GM19239 (cell line): Measurements from ENCODE around the gene LGALS9.

Source experiments
- DNase-seq: peaks from one replicate; pipeline ENCODE4 v3.0.0; 2011; ENCODE audit warnings: low spot score; ENCODE audit not compliant: insufficient read length
- FAIRE-seq: peaks from 2 replicates; lab custom pipeline; 2011; peaks lifted over from hg19 to GRCh38; lab: Jason Lieb, UNC

Gene LGALS9

DNA sequence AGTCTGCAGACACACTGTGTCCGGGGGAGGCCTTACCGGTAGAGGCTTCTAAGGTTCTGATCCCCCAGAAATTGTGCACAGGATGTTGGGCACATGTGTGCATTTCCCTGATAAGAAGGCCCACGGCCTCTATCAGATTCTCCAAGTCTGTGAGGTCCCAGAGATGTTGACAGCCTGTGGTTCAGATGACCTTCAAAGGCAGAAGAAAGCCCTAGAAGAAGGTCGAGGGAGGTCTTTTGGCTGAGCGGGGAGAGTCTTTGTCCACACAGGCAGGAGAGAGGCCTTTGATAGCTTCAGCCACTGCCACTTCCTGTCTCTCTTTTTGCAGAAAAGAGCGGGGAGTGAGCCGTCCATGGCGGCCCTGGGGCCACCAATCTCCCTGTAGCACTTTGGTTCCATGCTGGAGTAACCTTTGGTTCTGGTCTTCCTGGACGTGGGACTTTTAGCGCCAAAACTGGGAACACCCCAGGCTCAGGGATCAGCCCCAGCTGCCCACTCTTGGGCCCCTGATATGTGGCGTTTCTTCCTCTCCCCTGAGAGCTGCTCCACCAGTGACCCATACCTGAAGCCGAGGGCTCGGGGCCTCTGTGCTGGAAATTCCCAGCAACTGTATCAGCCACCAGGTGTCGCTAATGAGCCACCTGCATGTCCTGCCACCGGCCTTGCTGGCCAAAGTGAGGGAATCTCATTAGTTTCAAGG is 28.1 kb upstream of the LGALS9 start:
- peak; percentile 91 for DNase-seq
- peak; percentile 72 for FAIRE-seq

- no peak for DNase-seq
- no peak for FAIRE-seq
Measured at GRCh38 chr17:27603421-27603770, 27.6 kb upstream of the LGALS9 start.

DNA sequence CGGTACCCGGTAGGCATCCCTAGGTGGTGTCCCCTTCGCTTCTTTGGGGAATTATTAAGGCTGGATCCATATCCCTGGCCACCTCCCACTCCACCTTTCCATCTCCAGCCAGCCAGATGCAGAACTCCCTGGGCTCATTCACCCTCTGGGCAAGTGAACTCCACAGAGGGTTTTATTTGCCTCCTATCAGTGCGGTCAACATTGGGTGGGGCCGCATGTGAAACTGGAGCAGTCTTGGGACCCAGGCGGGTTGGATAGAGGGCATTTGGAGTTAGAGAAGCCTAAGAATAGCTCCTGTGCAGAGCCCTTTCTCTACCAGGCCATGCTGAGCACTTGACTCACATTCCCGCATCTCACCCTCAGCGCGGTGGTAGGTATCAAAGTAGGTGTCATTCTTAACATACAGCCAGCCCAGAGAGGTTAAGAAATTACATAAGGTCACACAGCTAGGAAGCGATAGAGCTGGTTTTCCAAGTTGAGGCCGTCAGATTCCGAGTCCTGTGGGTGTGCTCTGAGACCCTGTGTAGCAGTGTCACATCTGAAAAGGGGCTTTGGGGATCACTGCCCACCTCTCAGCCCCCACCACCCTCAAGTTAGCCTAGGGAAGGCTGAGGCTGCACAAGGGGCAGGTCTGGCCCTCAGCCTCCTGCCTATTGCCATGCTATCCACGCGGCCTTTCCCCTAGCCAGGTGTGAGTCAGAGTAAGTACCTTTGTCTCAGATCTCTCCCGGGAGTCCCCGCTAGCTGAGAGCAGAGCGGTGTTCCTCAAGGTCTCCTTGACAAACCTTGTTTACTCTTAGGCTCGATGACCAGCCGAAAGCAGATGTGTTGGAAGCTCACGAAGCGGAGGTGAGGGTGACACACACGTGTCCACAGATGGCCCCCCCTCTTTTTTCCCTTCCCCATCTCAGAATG is 26.9 kb upstream of the LGALS9 start:
- DNase-seq (no peak), FAIRE-seq (no peak)

- DNase-seq (no peak), FAIRE-seq (no peak)
Measured at GRCh38 chr17:27605409-27605808, 25.6 kb upstream of the LGALS9 start.

- DNase-seq (no peak), FAIRE-seq (no peak)
Measured at GRCh38 chr17:27607521-27608091, 23.4 kb upstream of the LGALS9 start.

- FAIRE-seq (peak; percentile 23), DNase-seq (no peak)
Measured at GRCh38 chr17:27608328-27609230, 22.4 kb upstream of the LGALS9 start.

DNA sequence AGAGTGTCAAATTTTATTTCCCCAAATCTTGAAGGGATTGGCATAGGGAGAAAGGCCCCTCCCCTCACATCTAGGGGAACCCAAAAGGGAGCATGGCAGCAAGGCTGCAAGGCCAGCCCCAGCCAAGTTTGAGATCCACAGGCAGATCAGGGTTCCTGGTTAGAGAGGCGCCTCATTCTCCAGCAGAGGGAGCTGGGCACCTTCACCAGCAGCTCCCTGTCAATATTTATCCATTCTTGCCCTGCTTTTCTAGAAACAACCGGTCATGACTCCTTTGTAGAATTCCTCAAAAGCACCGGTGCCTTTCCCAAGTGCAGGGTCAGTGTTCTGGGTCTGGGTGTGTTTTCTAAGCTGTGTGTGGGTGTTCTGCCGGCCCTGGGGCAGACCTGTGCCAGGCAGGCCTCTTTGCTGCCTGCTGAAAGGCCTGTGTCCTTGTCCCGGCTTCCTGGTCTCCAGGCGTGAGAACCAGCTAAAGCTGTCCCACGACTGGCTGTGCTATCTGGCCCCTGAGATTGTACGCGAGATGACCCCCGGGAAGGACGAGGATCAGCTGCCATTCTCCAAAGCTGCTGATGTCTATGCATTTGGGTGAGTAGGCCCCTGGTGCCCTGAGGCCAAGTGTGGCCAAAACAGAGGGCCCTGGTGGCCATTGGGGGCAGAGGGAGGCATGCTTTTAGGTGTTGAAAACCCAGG is 21.2 kb upstream of the LGALS9 start:
- DNase-seq = no peak
- FAIRE-seq = no peak

DNA sequence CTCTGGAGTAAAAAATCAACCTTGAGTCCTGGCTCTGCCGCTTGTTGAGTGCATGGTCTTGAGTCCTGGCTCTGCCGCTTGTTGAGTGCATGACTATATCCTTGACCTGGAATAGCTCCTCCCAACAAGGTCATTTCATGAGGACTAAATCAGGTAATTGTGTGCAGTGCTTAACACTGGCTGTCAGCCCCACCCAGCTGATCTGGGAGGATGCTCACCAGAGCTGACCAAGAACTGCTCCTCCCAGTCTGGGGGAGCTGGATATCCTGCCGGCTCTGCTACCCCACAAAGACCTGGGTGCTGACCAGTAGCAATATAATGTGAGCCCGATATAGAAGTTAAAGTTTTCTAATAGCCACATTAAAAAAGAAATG is 20.7 kb upstream of the LGALS9 start:
- FAIRE-seq (no peak), DNase-seq (no peak)

GRCh38 chr17:27612160-27612770 is 18.7 kb upstream of the LGALS9 start:
- DNase-seq = no peak
- peak; percentile 14 for FAIRE-seq

GRCh38 chr17:27613433-27613832 is 17.6 kb upstream of the LGALS9 start:
- DNase-seq = no peak
- no peak for FAIRE-seq

- DNase-seq (no peak), FAIRE-seq (no peak)
Measured at GRCh38 chr17:27615121-27615520, 15.9 kb upstream of the LGALS9 start.

DNA sequence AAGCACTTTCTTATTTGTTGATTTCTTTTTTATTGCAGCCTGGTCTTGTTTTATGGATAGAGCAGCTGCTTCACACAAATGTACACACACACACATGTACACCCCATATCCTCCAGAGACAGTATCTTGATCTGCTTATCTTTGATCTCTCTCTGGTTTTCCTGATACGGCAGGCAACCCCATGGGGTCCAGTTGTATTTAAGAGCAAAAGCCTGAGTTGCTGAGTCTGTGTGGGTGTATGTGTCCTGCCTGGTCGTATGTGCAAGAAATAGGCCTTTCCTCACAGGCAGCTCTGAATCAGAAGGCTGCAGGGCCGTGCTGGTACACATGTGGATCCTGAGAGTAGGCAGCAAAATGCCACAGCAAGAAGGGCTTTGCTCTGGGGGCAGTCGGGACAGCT is 14.6 kb upstream of the LGALS9 start:
- no peak for FAIRE-seq
- DNase-seq = no peak

DNA sequence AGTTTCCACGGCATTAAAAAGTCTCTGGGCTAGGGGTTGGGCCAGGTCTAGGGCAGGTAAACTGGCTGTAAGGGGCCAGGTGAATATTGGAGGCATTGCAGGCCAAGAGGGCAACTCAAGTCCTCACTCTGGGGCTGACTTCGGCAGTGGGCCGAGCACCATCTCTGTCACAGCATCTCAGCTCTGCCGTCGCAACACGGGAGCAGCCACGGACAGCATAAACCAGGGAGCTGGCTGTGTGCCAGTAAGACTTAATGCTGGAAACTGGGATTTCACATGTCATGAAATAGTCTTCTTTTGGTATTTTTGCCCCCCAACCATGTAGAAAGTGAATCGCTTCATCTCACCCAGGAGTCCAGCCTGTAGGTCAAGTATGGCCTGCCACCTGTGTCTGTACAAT is 12.6 kb upstream of the LGALS9 start:
- no peak for DNase-seq
- FAIRE-seq = no peak

GRCh38 chr17:27620721-27621120 is 10.3 kb upstream of the LGALS9 start:
- DNase-seq = no peak
- FAIRE-seq = no peak

GRCh38 chr17:27621536-27621935 is 9.5 kb upstream of the LGALS9 start:
- no peak for DNase-seq
- no peak for FAIRE-seq

- DNase-seq (no peak), FAIRE-seq (no peak)
Measured at GRCh38 chr17:27621942-27622559, 8.9 kb upstream of the LGALS9 start.

GRCh38 chr17:27622986-27623385 is 8.0 kb upstream of the LGALS9 start:
- FAIRE-seq (no peak), DNase-seq (no peak)

DNA sequence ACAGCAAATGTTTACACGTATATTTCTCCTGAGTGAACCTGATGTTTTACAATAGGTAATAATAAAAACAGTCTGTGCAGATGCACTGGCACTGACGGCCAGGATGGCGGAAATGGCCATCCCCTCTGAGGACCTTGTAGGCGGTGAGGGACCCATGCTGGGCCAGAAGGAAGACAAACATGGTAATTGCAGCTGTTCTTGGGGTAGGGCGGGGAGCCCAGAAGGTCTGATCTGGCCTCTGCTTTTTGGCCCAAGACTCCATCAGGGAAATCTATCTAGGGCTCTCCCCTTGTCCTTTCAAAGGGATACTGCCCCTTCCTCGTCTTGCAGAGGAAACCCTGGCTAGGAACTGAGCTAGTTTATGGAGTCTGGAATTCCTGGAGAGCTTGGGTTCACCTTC is 7.4 kb upstream of the LGALS9 start:
- no peak for DNase-seq
- no peak for FAIRE-seq

- FAIRE-seq (no peak), DNase-seq (no peak)
Measured at GRCh38 chr17:27624539-27624938, 6.4 kb upstream of the LGALS9 start.
